Measurements from ENCODE around the gene RNF112. TPM values are rescaled to one million over a fixed set of nuclear protein-coding genes. Genes with fewer than 3 reads are reported as not detected.
A peak's percentile ranks its signal among the peaks of the same experiment; 100 is the strongest.

RNF112 gene, protein sequence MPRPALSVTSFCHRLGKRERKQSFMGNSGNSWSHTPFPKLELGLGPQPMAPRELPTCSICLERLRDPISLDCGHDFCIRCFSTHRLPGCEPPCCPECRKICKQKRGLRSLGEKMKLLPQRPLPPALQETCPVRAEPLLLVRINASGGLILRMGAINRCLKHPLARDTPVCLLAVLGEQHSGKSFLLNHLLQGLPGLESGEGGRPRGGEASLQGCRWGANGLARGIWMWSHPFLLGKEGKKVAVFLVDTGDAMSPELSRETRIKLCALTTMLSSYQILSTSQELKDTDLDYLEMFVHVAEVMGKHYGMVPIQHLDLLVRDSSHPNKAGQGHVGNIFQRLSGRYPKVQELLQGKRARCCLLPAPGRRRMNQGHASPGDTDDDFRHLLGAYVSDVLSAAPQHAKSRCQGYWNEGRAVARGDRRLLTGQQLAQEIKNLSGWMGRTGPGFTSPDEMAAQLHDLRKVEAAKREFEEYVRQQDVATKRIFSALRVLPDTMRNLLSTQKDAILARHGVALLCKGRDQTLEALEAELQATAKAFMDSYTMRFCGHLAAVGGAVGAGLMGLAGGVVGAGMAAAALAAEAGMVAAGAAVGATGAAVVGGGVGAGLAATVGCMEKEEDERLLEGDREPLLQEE
- 1 to 10 TPM; 1.0 to 5.1 (median 5.0) TPM for total RNA-seq
- total RNA-seq (2013): 0.59 TPM

DNA sequence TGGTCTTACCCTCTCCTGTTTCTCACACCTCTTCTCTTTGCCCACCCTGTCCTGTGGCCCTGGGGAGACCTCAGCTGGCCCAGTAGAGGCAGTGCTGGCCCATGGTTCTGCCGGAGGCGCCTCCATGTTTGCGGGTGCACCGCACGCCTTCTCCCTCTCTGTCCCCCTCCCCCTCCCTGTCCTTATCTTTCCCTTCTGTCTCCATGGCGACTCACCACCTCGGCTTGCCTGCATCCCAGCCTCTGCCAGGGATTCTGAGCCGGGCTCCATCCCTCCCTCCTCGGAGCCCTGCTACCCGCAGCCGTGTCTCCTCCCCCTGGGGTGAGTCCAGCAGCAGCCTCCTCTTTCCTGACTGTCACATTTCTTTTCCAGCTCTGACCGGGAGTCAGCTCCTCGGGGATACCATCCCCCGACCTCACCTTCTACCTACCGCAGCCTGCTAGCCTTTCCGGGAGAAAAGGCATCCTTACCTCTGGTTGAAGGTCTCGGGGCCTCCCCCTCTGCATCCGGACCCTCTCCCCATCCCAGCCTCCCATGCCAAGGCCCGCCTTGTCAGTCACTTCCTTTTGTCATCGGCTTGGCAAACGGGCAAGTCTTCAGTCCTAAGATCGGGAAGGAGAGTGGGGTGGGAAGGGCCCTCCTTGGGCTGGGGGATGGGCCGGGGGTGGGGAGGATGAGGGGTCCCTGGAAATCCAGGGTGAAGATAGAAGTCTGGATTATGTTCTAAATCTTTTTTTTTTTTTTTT lies at the start of gene RNF112:
RNF112 (plus strand) TSS at position 358 of the 746 bp plus-strand sequence; CDS start at position 535, 177 bp downstream.
- Mint-ChIP-seq H3K27me3 (ENCODE audit: low read depth in 2 of 2) (no peaks in the 10 kb centered on the region), H3K4me1 (peaks cover 0 to 12% of the 10 kb centered on the region in 2 donors), H3K36me3 (no peaks in the 10 kb centered on the region), H3K27ac (no peak within 1 kb of the TSS), H3K9me3 (no peaks in the 10 kb centered on the region), H3K4me3 (no peak within 1 kb of the TSS)
- H3K4me1 ChIP-seq (ENCODE audit: control insufficient read depth, insufficient read depth, low read length): no peaks in the 10 kb centered on the region
- peaks cover 4% of the 10 kb centered on the region for H3K27me3 ChIP-seq (ENCODE audit: control insufficient read depth, insufficient read depth, low read length)
- intact Hi-C loops (cut with micrococcal nuclease): no loop called here
- TF ChIP-seq, protein P1, sequence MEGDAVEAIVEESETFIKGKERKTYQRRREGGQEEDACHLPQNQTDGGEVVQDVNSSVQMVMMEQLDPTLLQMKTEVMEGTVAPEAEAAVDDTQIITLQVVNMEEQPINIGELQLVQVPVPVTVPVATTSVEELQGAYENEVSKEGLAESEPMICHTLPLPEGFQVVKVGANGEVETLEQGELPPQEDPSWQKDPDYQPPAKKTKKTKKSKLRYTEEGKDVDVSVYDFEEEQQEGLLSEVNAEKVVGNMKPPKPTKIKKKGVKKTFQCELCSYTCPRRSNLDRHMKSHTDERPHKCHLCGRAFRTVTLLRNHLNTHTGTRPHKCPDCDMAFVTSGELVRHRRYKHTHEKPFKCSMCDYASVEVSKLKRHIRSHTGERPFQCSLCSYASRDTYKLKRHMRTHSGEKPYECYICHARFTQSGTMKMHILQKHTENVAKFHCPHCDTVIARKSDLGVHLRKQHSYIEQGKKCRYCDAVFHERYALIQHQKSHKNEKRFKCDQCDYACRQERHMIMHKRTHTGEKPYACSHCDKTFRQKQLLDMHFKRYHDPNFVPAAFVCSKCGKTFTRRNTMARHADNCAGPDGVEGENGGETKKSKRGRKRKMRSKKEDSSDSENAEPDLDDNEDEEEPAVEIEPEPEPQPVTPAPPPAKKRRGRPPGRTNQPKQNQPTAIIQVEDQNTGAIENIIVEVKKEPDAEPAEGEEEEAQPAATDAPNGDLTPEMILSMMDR (IDR thresholded peaks at IDR 0.05): no peak
- ATAC-seq (no peak), DNase-seq (no peak)
- H3K27ac ChIP-seq (ENCODE audit: low read length): no peak within 1 kb of the TSS
- H3K36me3 ChIP-seq (ENCODE audit: control insufficient read depth, insufficient read depth, low read length): no peaks in the 10 kb centered on the region
- 75% methylated on average over 23 of the region's 23 CpGs for WGBS (ENCODE audit: insufficient coverage)
- no peaks in the 10 kb centered on the region for H3K9me3 ChIP-seq (ENCODE audit: control insufficient read depth, insufficient read depth, low read length)
- no peak within 1 kb of the TSS for H3K4me3 ChIP-seq (ENCODE audit: low read length)

DNA sequence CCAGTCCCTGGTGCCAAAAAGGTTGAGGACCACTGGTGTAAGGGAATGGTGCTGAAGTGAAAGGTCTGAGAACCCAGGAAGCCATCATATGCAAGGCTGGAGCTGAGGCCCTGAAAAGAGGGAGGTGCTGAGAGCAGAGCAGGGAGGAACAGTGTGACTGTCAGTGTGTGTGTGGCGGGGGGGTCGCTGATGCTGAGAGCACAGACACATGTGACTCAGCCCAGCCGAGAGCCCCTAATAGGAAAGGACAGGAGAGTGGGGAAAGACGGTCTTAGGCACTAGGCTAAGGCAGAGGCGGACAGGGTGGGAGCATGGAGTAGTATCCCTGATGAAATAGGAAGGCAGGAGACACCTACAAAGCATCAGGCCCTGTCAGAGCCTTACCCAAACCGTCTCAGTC lies 49.7 kb upstream of the RNF112 start:
- H3K4me3 ChIP-seq (ENCODE audit: low read length): no peak overlapping the region
- ATAC-seq (no peak), DNase-seq (no peak)
- Mint-ChIP-seq H3K4me1 (peaks cover 23 to 27% of the 10 kb centered on the region in 2 donors), H3K4me3 (peak overlapping the region; percentile 83), H3K27ac (peak overlapping the region; percentile 8 to 82), H3K9me3 (no peaks in the 10 kb centered on the region), H3K36me3 (no peaks in the 10 kb centered on the region), H3K27me3 (ENCODE audit: low read depth in 2 of 2) (peaks cover 9 to 10% of the 10 kb centered on the region in 2 donors)
- 92% methylated on average over 5 of the region's 6 CpGs for WGBS (ENCODE audit: insufficient coverage)
- H3K36me3 ChIP-seq (ENCODE audit: control insufficient read depth, insufficient read depth, low read length): no peaks in the 10 kb centered on the region
- no peak overlapping the region for H3K27ac ChIP-seq (ENCODE audit: low read length)
- TF ChIP-seq, protein P1 (IDR thresholded peaks at IDR 0.05): no peak
- no peaks in the 10 kb centered on the region for H3K27me3 ChIP-seq (ENCODE audit: control insufficient read depth, insufficient read depth, low read length)
- intact Hi-C loops (cut with micrococcal nuclease): loop anchor here (10.0 kb wide), 1 partner anchor 283 kb away; the partner anchor contains the start of gene ALDH3A2
- no peaks in the 10 kb centered on the region for H3K9me3 ChIP-seq (ENCODE audit: control insufficient read depth, insufficient read depth, low read length)
- peaks cover 21% of the 10 kb centered on the region for H3K4me1 ChIP-seq (ENCODE audit: control insufficient read depth, insufficient read depth, low read length)

DNA sequence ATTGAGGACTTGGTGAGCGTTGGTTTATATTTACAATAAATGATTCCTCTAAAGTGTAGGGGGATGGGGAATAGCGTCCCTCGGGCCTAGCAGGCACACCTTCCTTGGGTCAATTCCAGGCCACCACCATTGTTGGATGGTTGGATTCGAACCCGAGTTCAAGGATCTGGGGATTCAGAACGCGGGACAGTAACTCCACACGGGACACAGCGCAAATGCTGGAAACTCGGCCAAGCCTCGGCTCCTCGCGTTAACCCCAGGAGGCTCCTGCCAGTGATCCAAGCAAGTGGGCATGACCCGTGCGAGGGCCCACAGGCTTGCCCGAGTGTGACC lies 49.1 kb upstream of the RNF112 start:
- ATAC-seq: no peak
- H3K4me3 Mint-ChIP-seq: peak overlapping the region; percentile 67
- 38% methylated on average over 16 of the region's 16 CpGs for WGBS (ENCODE audit: insufficient coverage)

More for the DNA sequence above, 49.1 kb upstream of the RNF112 start:
- Mint-ChIP-seq H3K9me3 (no peaks in the 10 kb centered on the region), H3K27ac (peak overlapping the region; percentile 8 to 82), H3K4me1 (peaks cover 23 to 27% of the 10 kb centered on the region in 2 donors), H3K27me3 (ENCODE audit: low read depth in 2 of 2) (peaks cover 9% of the 10 kb centered on the region in 2 donors), H3K36me3 (no peaks in the 10 kb centered on the region)
- H3K36me3 ChIP-seq (ENCODE audit: control insufficient read depth, insufficient read depth, low read length): no peaks in the 10 kb centered on the region
- intact Hi-C loops (cut with micrococcal nuclease): loop anchor here (1.0 to 10.0 kb wide), 4 partner anchors 16 to 405 kb away; partner anchors contain the start of genes ALDH3A2 and MAPK7
- TF ChIP-seq, protein P1 (IDR thresholded peaks at IDR 0.05): no peak
- no peaks in the 10 kb centered on the region for H3K27me3 ChIP-seq (ENCODE audit: control insufficient read depth, insufficient read depth, low read length)
- no peak overlapping the region for H3K27ac ChIP-seq (ENCODE audit: low read length)
- DNase-seq: no peak
- H3K4me3 ChIP-seq (ENCODE audit: low read length): peak overlapping the region; percentile 74
- peaks cover 21% of the 10 kb centered on the region for H3K4me1 ChIP-seq (ENCODE audit: control insufficient read depth, insufficient read depth, low read length)
- no peaks in the 10 kb centered on the region for H3K9me3 ChIP-seq (ENCODE audit: control insufficient read depth, insufficient read depth, low read length)

Measured in natural killer cell (primary cell).